OCI-LY1 (cell line): ENCODE results near the gene SCAMP2.

Source experiments
- H2AFZ ChIP-seq: fragments of 200-600 bp; sonication (generic), shearing (Covaris generic); 2 replicates; pipeline ENCODE4 v1.6.0; 2014; ENCODE audit warnings: antibody characterized with exemption, mild to moderate bottlenecking, low read length
- H3F3A ChIP-seq: fragments of 200-600 bp; sonication (generic), shearing (Covaris generic); 2 replicates; pipeline ENCODE4 v1.6.0; 2014; ENCODE audit warnings: mild to moderate bottlenecking, antibody characterized with exemption, low read length, moderate library complexity; ENCODE audit not compliant: insufficient read depth
- H3K27ac ChIP-seq: fragments of 200-600 bp; sonication (generic); 2 replicates; pipeline ENCODE4 v1.5.1; 2014; ENCODE audit warnings: low read length, mixed run types, mild to moderate bottlenecking, low read depth; ENCODE audit not compliant: poor library complexity, severe bottlenecking
- H3K27me3 ChIP-seq: fragments of 200-600 bp; sonication (generic); 2 replicates; pipeline ENCODE4 v1.6.0; 2014; ENCODE audit warnings: antibody characterized with exemption, mild to moderate bottlenecking, low read length, moderate library complexity; ENCODE audit not compliant: insufficient read depth
- H3K36me3 ChIP-seq: fragments of 200-600 bp; sonication (generic); 2 replicates; pipeline ENCODE4 v1.6.1; 2014; ENCODE audit warnings: mild to moderate bottlenecking, antibody characterized with exemption, low read length, moderate library complexity, mixed read lengths; ENCODE audit not compliant: insufficient read depth
- H3K4me1 ChIP-seq: fragments of 200-600 bp; sonication (generic); 2 replicates; pipeline ENCODE4 v1.5.1; 2014; ENCODE audit warnings: mild to moderate bottlenecking, low read length, moderate library complexity; ENCODE audit not compliant: insufficient read depth, severe bottlenecking
- H3K4me2 ChIP-seq: fragments of 200-600 bp; sonication (generic), shearing (Covaris generic); 2 replicates; pipeline ENCODE4 v1.6.1; 2014; ENCODE audit warnings: low read length
- H3K4me3 ChIP-seq: fragments of 200-600 bp; sonication (generic); 2 replicates; pipeline ENCODE4 v1.5.1; 2014; ENCODE audit warnings: low read length, low read depth, mild to moderate bottlenecking, mixed read lengths; ENCODE audit not compliant: poor library complexity, severe bottlenecking
- H3K79me2 ChIP-seq: fragments of 200-600 bp; shearing (Covaris generic); 2 replicates; pipeline ENCODE4 v1.6.1; 2016; ENCODE audit warnings: mixed run types, low read length, mixed read lengths; ENCODE audit not compliant: insufficient read depth
- H3K9ac ChIP-seq: fragments of 200-600 bp; sonication (generic), shearing (Covaris generic); 2 replicates; pipeline ENCODE4 v1.6.1; 2014; ENCODE audit warnings: mild to moderate bottlenecking, low read length, mixed read lengths
- H3K9me2 ChIP-seq: fragments of 200-600 bp; sonication (generic), shearing (Covaris generic); 2 replicates; pipeline ENCODE4 v1.6.1; 2014; ENCODE audit warnings: low read depth, mild to moderate bottlenecking, low read length, mixed read lengths
- H3K9me3 ChIP-seq: fragments of 200-600 bp; shearing (Covaris generic); 2 replicates; pipeline ENCODE4 v1.6.1; 2014; ENCODE audit warnings: low read length, mixed read lengths
- H4K20me1 ChIP-seq: fragments of 200-600 bp; sonication (generic), shearing (Covaris generic); 2 replicates; pipeline ENCODE4 v1.6.0; 2016; ENCODE audit warnings: mild to moderate bottlenecking, low read length; ENCODE audit not compliant: insufficient read depth
- CTCF ChIP-seq: fragments of 200-600 bp; sonication (generic), shearing (Covaris generic); IDR thresholded peaks from 2 replicates; pipeline ENCODE4 v1.5.1; 2017; ENCODE audit warnings: mild to moderate bottlenecking, antibody characterized with exemption, low read length, moderate library complexity, mixed read lengths
- EZH2 ChIP-seq: fragments of 200-600 bp; sonication (generic), shearing (Covaris generic); IDR thresholded peaks from 2 replicates; pipeline ENCODE4 v1.8.0; 2017; ENCODE audit warnings: borderline replicate concordance, mixed run types, mild to moderate bottlenecking, antibody characterized with exemption, low read length, moderate library complexity, mixed read lengths

Gene SCAMP2

DNA sequence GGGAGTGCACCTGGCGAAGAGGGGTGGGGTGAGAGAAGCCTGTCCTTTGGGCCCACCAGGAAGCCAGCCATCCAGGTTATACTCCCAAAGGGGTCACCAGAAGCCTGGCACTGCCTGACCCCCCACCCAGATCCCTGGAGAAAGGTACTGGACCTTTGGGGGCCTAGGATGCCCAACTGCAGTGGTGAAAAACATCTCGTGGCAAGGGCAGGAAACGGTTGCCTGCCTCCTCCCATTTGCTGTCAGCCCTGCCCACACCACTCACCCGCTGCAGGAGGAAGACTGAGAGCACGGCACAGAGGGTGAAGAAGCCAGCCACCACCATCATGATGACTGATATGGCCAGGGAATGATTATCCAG is 28.0 kb downstream of the SCAMP2 start:
- no peaks in the 10 kb centered on the region for H3K79me2 ChIP-seq
- no peak overlapping the region; the same call in 1 of the 2 replicates for H3K9ac ChIP-seq
- peaks cover 47% of the 10 kb centered on the region for H3K4me1 ChIP-seq
- H3K9me3 ChIP-seq = no peaks in the 10 kb centered on the region
- H3F3A ChIP-seq = no peaks in the 10 kb centered on the region
- H3K4me3 ChIP-seq = no peak overlapping the region
- no peaks in the 10 kb centered on the region for H4K20me1 ChIP-seq
- TF ChIP-seq EZH2 (no peak), CTCF (no peak)
- H3K9me2 ChIP-seq = no peaks in the 10 kb centered on the region
- H3K27me3 ChIP-seq = no peaks in the 10 kb centered on the region
- H2AFZ ChIP-seq = no peak overlapping the region
- peaks cover 38% of the 10 kb centered on the region for H3K36me3 ChIP-seq
- H3K4me2 ChIP-seq = no peak overlapping the region
- H3K27ac ChIP-seq = peak overlapping the region; percentile 67

GRCh38 chr15:74844319-74845207 is 28.6 kb downstream of the SCAMP2 start:
- Histone ChIP-seq H3K9me3 (no peaks in the 10 kb centered on the region), H3K4me3 (no peak overlapping the region), H3K9me2 (no peaks in the 10 kb centered on the region), H2AFZ (no peak overlapping the region), H3K27me3 (no peaks in the 10 kb centered on the region), H3F3A (no peaks in the 10 kb centered on the region), H3K36me3 (peaks cover 33% of the 10 kb centered on the region), H3K79me2 (no peaks in the 10 kb centered on the region), H4K20me1 (no peaks in the 10 kb centered on the region), H3K4me2 (no peak overlapping the region; the same call in 1 of the 2 replicates), H3K9ac (peak overlapping the region; percentile 5; the same call in 1 of the 2 replicates), H3K27ac (peak overlapping the region; percentile 67), H3K4me1 (peaks cover 51% of the 10 kb centered on the region)
- TF ChIP-seq EZH2 = no peak
- peak; percentile 37; the same call in 1 of the 2 replicates for TF ChIP-seq CTCF

- H3K9me3 ChIP-seq = no peaks in the 10 kb centered on the region
- H3K27me3 ChIP-seq = no peaks in the 10 kb centered on the region
- peak overlapping the region; percentile 78 for H3K4me3 ChIP-seq
- H3K79me2 ChIP-seq = no peaks in the 10 kb centered on the region
- peaks cover 33% of the 10 kb centered on the region; the same call in 1 of the 2 replicates for H3K36me3 ChIP-seq
- H3K9ac ChIP-seq = peak overlapping the region; percentile 65
- peak overlapping the region; percentile 67 for H3K27ac ChIP-seq
- no peaks in the 10 kb centered on the region for H3K9me2 ChIP-seq
- H3K4me2 ChIP-seq = peak overlapping the region; percentile 73
- no peak for TF ChIP-seq EZH2
- no peak for TF ChIP-seq CTCF
- H3K4me1 ChIP-seq = peaks cover 51% of the 10 kb centered on the region
- no peaks in the 10 kb centered on the region for H3F3A ChIP-seq
- no peaks in the 10 kb centered on the region for H4K20me1 ChIP-seq
- no peak overlapping the region for H2AFZ ChIP-seq
Observed at GRCh38 chr15:74843891-74844299, 29.3 kb downstream of the SCAMP2 start.
